ENCODE data around the gene AUTS2. TPM values are rescaled to one million over a fixed set of nuclear protein-coding genes. Genes with fewer than 3 reads are reported as not detected.

The AUTS2 gene
- total RNA-seq, 3 donors from 2014 or later: 31.5 to 94.3 (median 81.3) TPM

DNA sequence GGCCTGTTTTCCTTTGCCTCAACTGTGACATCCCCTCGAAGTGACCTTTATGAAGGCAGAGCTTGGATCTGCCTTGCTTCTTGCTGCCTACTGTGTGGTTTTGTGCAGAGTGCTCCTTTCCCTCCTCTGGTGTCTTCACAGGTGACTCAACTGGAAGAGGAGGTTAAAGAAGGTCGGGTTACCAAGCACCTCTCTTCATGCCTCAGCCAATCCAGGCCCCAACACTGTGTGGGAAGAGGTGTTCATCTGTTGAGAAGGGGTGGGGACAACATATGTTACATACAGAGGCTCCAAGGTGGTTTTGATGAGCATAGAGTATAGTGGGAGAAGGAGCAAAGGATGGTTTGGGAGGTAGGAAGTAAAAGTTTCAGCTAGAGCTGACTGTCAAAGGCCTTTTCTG is 155.7 kb downstream of the AUTS2 start:
- Histone ChIP-seq H3K4me3 (no peak overlapping the region), H3K27me3 (no peaks in the 10 kb centered on the region), H3K27ac (no peak overlapping the region), H3K9me3 (no peaks in the 10 kb centered on the region), H3K36me3 (no peaks in the 10 kb centered on the region), H3K4me1 (peaks cover 0 to 3% of the 10 kb centered on the region in 2 donors)
- intact Hi-C loops (cut with DNase I; ENCODE audit: low total_unique reads): no loop called here
- TF ChIP-seq, protein P1, sequence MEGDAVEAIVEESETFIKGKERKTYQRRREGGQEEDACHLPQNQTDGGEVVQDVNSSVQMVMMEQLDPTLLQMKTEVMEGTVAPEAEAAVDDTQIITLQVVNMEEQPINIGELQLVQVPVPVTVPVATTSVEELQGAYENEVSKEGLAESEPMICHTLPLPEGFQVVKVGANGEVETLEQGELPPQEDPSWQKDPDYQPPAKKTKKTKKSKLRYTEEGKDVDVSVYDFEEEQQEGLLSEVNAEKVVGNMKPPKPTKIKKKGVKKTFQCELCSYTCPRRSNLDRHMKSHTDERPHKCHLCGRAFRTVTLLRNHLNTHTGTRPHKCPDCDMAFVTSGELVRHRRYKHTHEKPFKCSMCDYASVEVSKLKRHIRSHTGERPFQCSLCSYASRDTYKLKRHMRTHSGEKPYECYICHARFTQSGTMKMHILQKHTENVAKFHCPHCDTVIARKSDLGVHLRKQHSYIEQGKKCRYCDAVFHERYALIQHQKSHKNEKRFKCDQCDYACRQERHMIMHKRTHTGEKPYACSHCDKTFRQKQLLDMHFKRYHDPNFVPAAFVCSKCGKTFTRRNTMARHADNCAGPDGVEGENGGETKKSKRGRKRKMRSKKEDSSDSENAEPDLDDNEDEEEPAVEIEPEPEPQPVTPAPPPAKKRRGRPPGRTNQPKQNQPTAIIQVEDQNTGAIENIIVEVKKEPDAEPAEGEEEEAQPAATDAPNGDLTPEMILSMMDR (IDR thresholded peaks at IDR 0.05): no peak
- no peak for TF ChIP-seq POLR2A (IDR thresholded peaks at IDR 0.05)
- no peak for DNase-seq (ENCODE audit: low spot score in 2 of 2)

DNA sequence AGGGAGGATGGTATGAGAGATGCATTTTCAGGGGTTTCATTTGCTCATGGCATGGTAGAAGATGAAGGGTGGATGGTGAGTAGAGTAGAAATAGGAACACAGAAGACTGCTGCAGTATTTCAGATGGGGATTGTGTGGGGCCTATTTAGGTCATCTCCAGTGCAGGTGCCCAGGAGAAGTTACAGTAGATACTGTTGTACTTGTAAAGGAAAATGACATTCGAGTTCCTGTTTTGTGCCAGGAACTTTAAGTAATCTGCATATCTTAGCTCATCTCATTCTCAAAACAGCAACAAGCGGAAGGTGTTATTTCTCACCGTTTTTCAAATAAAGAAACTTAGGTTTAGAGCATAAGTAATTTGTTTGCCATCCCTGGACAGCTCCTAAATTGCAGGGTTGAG is 156.2 kb downstream of the AUTS2 start:
- Histone ChIP-seq H3K36me3 (no peaks in the 10 kb centered on the region), H3K4me1 (peaks cover 0 to 3% of the 10 kb centered on the region in 2 donors), H3K4me3 (no peak overlapping the region), H3K27ac (no peak overlapping the region), H3K9me3 (no peaks in the 10 kb centered on the region), H3K27me3 (no peaks in the 10 kb centered on the region)
- TF ChIP-seq, protein P1 (IDR thresholded peaks at IDR 0.05): no peak
- no peak for TF ChIP-seq POLR2AphosphoS5 (IDR thresholded peaks at IDR 0.05)
- TF ChIP-seq POLR2A (IDR thresholded peaks at IDR 0.05): no peak
- DNase-seq (ENCODE audit: low spot score in 2 of 2): no peak
- intact Hi-C loops (cut with DNase I; ENCODE audit: low total_unique reads): no loop called here

DNA sequence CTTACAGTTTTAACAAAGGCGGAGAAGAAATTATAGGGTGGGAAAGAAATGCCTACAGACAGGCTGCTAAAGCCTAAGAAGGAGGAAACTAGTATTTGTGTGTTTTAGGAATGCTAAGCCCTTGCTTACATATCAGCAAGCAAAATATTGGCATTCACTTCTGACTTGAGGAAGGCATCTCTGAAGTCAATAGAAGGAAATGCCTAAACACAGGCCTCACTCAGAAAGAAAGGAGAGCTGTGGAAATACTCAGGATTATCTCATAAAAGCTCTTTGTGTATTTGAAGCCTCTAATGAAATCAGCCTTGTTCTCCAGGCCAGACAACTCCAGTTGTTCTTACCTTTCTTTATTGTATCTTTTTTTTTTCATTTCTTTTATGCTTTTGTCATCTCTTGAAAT is 158.0 kb downstream of the AUTS2 start:
- DNase-seq (ENCODE audit: low spot score in 2 of 2): no peak
- Histone ChIP-seq H3K4me3 (no peak overlapping the region), H3K9me3 (no peaks in the 10 kb centered on the region), H3K27me3 (no peaks in the 10 kb centered on the region), H3K27ac (peak overlapping the region; percentile 44 to 64), H3K36me3 (no peaks in the 10 kb centered on the region), H3K4me1 (peaks cover 0 to 3% of the 10 kb centered on the region in 2 donors)
- TF ChIP-seq, protein P1 (IDR thresholded peaks at IDR 0.05): no peak
- TF ChIP-seq POLR2A (IDR thresholded peaks at IDR 0.05) (no peak), POLR2AphosphoS5 (IDR thresholded peaks at IDR 0.05) (no peak)
- intact Hi-C loops (cut with DNase I; ENCODE audit: low total_unique reads): no loop called here

DNA sequence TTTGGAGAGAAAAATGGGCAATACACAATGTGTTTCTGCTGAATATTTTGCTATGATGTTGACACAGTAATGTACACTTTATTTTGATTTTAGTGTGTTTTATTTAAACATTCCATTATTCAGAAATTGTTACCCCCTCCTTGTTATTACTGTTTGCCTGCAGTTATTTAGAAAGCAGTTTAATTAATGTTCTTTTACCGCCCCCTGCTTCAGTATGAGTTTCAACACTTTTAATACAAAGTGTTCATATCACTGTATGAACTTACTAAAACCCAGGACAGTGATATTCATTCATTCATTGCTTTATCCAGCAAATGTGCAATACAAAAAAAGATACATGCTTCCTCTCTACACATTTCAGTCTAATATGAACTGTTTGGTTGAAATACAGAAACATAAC is 159.3 kb downstream of the AUTS2 start:
- Histone ChIP-seq H3K36me3 (no peaks in the 10 kb centered on the region), H3K27ac (peak overlapping the region; percentile 10 to 64), H3K4me3 (no peak overlapping the region), H3K4me1 (peaks cover 0 to 3% of the 10 kb centered on the region in 2 donors), H3K27me3 (no peaks in the 10 kb centered on the region), H3K9me3 (no peaks in the 10 kb centered on the region)
- no peak for DNase-seq (ENCODE audit: low spot score in 2 of 2)
- intact Hi-C loops (cut with DNase I; ENCODE audit: low total_unique reads): no loop called here
- no peak for TF ChIP-seq POLR2A (IDR thresholded peaks at IDR 0.05)
- no peak for TF ChIP-seq POLR2AphosphoS5 (IDR thresholded peaks at IDR 0.05)
- TF ChIP-seq, protein P1 (IDR thresholded peaks at IDR 0.05): no peak

DNA sequence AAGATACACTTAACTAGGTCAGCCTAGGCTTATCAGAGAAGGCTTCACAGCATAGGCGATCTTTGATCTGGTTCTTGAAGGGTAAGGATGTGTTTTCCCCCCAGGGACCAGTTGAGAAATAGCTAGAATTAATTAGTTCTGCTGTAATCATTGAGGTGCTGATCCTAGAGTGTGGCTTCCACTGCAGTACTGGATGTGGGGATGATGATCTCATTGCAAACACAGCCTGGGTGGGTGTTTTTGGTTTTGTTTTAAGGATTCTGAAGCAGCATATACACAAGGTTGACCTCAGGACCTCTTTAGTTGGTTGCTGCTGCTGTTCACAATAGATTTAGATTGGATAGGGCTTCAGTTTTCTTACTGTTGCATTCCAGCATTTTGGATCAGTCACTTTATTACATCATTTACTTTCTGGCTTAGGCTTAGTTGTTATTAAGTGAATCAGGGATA is 159.7 kb downstream of the AUTS2 start:
- no peaks in the 10 kb centered on the region for H3K27me3 ChIP-seq
- intact Hi-C loops (cut with DNase I; ENCODE audit: low total_unique reads): no loop called here
- H3K9me3 ChIP-seq: no peaks in the 10 kb centered on the region
- no peak overlapping the region for H3K4me3 ChIP-seq
- TF ChIP-seq, protein P1 (IDR thresholded peaks at IDR 0.05): no peak
- TF ChIP-seq POLR2AphosphoS5 (IDR thresholded peaks at IDR 0.05) (no peak), POLR2A (IDR thresholded peaks at IDR 0.05) (no peak)
- H3K36me3 ChIP-seq: no peaks in the 10 kb centered on the region
- H3K27ac ChIP-seq: peak overlapping the region; percentile 10 to 24
- no peak for DNase-seq (ENCODE audit: low spot score in 2 of 2)
- peaks cover 0 to 3% of the 10 kb centered on the region in 2 donors for H3K4me1 ChIP-seq

Measured in breast epithelium (tissue), 4 donors.